ENCODE measurements around the gene NT5C.
A peak's percentile ranks its signal among the peaks of the same experiment; 100 is the strongest.

Gene NT5C

GRCh38 chr17:75087558-75088453 is 43.7 kb downstream of the NT5C start, which contains the start of gene SLC16A5:
Gene SLC16A5 (plus strand): TSS chr17:75087954. CDS start chr17:75093637, 5,683 bp downstream.
- no peak for TF ChIP-seq CTCF (IDR thresholded peaks at IDR 0.05; ENCODE audit: low read depth, low read length)

GRCh38 chr17:75087182-75087557 is 44.4 kb downstream of the NT5C start:
- TF ChIP-seq CTCF (IDR thresholded peaks at IDR 0.05; ENCODE audit: low read depth, low read length), result no peak

More at GRCh38 chr17:75087558-75088453, 43.7 kb downstream of the NT5C start, which contains the start of gene SLC16A5:
- peak within 1 kb of the TSS; percentile 54 for H3K4me3 ChIP-seq (ENCODE audit: low read depth, low read length)

GRCh38 chr17:75086496-75087181 is 44.9 kb downstream of the NT5C start:
- no peak overlapping the region for H3K4me3 ChIP-seq (ENCODE audit: low read depth, low read length)
- no peak for TF ChIP-seq CTCF (IDR thresholded peaks at IDR 0.05; ENCODE audit: low read depth, low read length)

More at GRCh38 chr17:75087182-75087557, 44.4 kb downstream of the NT5C start:
- H3K4me3 ChIP-seq (ENCODE audit: low read depth, low read length), result peak overlapping the region; percentile 54

GRCh38 chr17:75084039-75084660 is 47.4 kb downstream of the NT5C start:
- H3K4me3 ChIP-seq (ENCODE audit: low read depth, low read length), result no peak overlapping the region
- TF ChIP-seq CTCF (IDR thresholded peaks at IDR 0.05; ENCODE audit: low read depth, low read length), result no peak

- no peak for TF ChIP-seq CTCF (IDR thresholded peaks at IDR 0.05; ENCODE audit: low read depth, low read length)
- no peak overlapping the region for H3K4me3 ChIP-seq (ENCODE audit: low read depth, low read length)
These were observed 48.9 kb downstream of the NT5C start for GRCh38 chr17:75082683-75083082.

GRCh38 chr17:75081611-75082540 is 49.7 kb downstream of the NT5C start:
- no peak for TF ChIP-seq CTCF (IDR thresholded peaks at IDR 0.05; ENCODE audit: low read depth, low read length)
- H3K4me3 ChIP-seq (ENCODE audit: low read depth, low read length), result no peak overlapping the region

Measured in WI38 (cell line).